HL-60 (cell line): ENCODE results near the gene SLITRK3.

Experiments
- DNase-seq, 2 experiments: peaks; one replicate each; pipeline ENCODE4 v3.0.0-alpha.2; 2010 to 2020; ENCODE audit warnings: low read depth in 1 of 2, low spot score in 1 of 2
- H3K27ac ChIP-seq: fragments of 250-450 bp; sonication (Bioruptor Pico); replicated peaks from 2 replicates; pipeline ENCODE4 v1.5.1; 2020; ENCODE audit warnings: mild to moderate bottlenecking, moderate library complexity
- H3K27me3 ChIP-seq: fragments of 250-450 bp; sonication (Bioruptor Pico); 2 replicates; pipeline ENCODE4 v1.5.1; 2021; ENCODE audit warnings: mild to moderate bottlenecking, moderate library complexity; ENCODE audit not compliant: insufficient read depth, poor library complexity, severe bottlenecking
- H3K4me3 ChIP-seq: replicated peaks from 2 replicates; pipeline ENCODE4 v1.5.1; 2011; ENCODE audit warnings: mild to moderate bottlenecking, control low read depth, low read length; ENCODE audit not compliant: insufficient read depth
- CTCF ChIP-seq: IDR thresholded peaks from one replicate; pipeline ENCODE4 v1.5.1; 2011; ENCODE audit warnings: low read length, control low read depth, inconsistent platforms; ENCODE audit not compliant: insufficient read depth
- GABPA ChIP-seq: IDR thresholded peaks from 2 replicates; pipeline ENCODE4 v1.6.1; 2012; ENCODE audit warnings: low read depth
- POLR2AphosphoS5 ChIP-seq: IDR thresholded peaks from 2 replicates; pipeline ENCODE4 v1.6.1; 2012; ENCODE audit warnings: low read depth
- REST ChIP-seq: IDR thresholded peaks from 2 replicates; pipeline ENCODE4 v1.6.1; 2012; ENCODE audit warnings: low read depth; ENCODE audit not compliant: insufficient replicate concordance
- SPI1 ChIP-seq: IDR thresholded peaks from 2 replicates; pipeline ENCODE4 v1.6.1; 2012; ENCODE audit warnings: low read depth, mild to moderate bottlenecking, borderline replicate concordance
- long read RNA-seq: library from polyadenylated mRNA; unstranded; transcript quantifications from one replicate; pipeline ENCODE4 v2.0.0, GENCODE V29; 2020

Gene SLITRK3
- long read RNA-seq, result 0 reads

- Histone ChIP-seq H3K4me3 (no peak within 1 kb of the TSS), H3K27me3 (peaks cover 35% of the 10 kb centered on the region)
These were observed at the start of gene SLITRK3 for GRCh38 chr3:165195640-165196576. Gene SLITRK3 (minus strand): TSS chr3:165196384. CDS start chr3:165190830, 5,554 bp downstream.

GRCh38 chr3:165243597-165243996, 47.4 kb upstream of the SLITRK3 start:
- no peak overlapping the region for H3K27ac ChIP-seq
- DNase-seq, result no peak
- H3K4me3 ChIP-seq, result no peak overlapping the region
- TF ChIP-seq SPI1 (no peak), GABPA (no peak), POLR2AphosphoS5 (no peak), REST (no peak), CTCF (no peak)
- H3K27me3 ChIP-seq, result no peaks in the 10 kb centered on the region

More at GRCh38 chr3:165195640-165196576, at the start of gene SLITRK3:
- TF ChIP-seq CTCF, result no peak
- TF ChIP-seq SPI1, result no peak
- TF ChIP-seq POLR2AphosphoS5, result no peak
- no peak for TF ChIP-seq REST
- TF ChIP-seq GABPA, result no peak
- DNase-seq, result no peak
- no peak within 1 kb of the TSS for H3K27ac ChIP-seq

GRCh38 chr3:165233501-165234195, 37.5 kb upstream of the SLITRK3 start:
- no peak overlapping the region for H3K4me3 ChIP-seq
- H3K27me3 ChIP-seq, result no peaks in the 10 kb centered on the region
- no peak for DNase-seq
- TF ChIP-seq CTCF (no peak), POLR2AphosphoS5 (no peak), GABPA (no peak), REST (no peak), SPI1 (no peak)
- no peak overlapping the region for H3K27ac ChIP-seq
